Tibial artery (tissue), 4 donors: ENCODE results near the gene POR.

Experiments used
- DNase-seq, 2 donors: peaks; one replicate each; pipeline ENCODE4 v3.0.0-alpha.2; 2019
- H3K27ac ChIP-seq, 2 donors: fragments of 200-600 bp; sonication (generic) in 1 of 2; 1 replicate in 1 of 2; 2 replicates in 1 of 2; pipeline ENCODE4 v1.5.1; 2018 to 2019; ENCODE audit warnings: mild to moderate bottlenecking in 1 of 2
- H3K27me3 ChIP-seq, 2 donors: fragments of 200-600 bp; sonication (generic) in 1 of 2; one replicate each; pipeline versions ENCODE4 v1.5.1 to v1.6.0; 2016 to 2019
- H3K36me3 ChIP-seq, 3 donors: fragments of 200-600 bp; sonication (generic) in 2 of 3; one replicate each; pipeline ENCODE4 v1.5.1; 2016 to 2019; ENCODE audit warnings: mild to moderate bottlenecking in 2 of 3
- H3K4me1 ChIP-seq, 4 donors: fragments of 200-600 bp; sonication (generic) in 2 of 4; 1 replicate in 3 of 4; 2 replicates in 1 of 4; pipeline ENCODE4 v1.5.1; 2016 to 2019
- H3K4me3 ChIP-seq, 2 donors: fragments of 200-600 bp; sonication (generic) in 1 of 2; 1 replicate in 1 of 2; 2 replicates in 1 of 2; pipeline ENCODE4 v1.5.1; 2018 to 2019; ENCODE audit warnings: mild to moderate bottlenecking in 2 of 2
- H3K9me3 ChIP-seq, 3 donors: fragments of 200-600 bp; sonication (generic) in 1 of 3; one replicate each; pipeline ENCODE4 v1.5.1; 2016 to 2019
- intact Hi-C: fragments of 100-400 bp; cut with DNase I; formaldehyde crosslinking; loops from one replicate; pipeline ENCODE4 v1.15.0; 2023; ENCODE audit warnings: low total_unique reads
- TF ChIP-seq, protein P1 (sequence below), 2 experiments: fragments of 200-600 bp in 1 of 2; fragments of 450-650 bp in 1 of 2; IDR thresholded peaks; one replicate each; pipeline ENCODE4 v1.5.1; 2017 to 2019; ENCODE audit warnings: antibody characterized with exemption in 2 of 2, mild to moderate bottlenecking in 1 of 2, moderate library complexity in 1 of 2

POR gene

DNA sequence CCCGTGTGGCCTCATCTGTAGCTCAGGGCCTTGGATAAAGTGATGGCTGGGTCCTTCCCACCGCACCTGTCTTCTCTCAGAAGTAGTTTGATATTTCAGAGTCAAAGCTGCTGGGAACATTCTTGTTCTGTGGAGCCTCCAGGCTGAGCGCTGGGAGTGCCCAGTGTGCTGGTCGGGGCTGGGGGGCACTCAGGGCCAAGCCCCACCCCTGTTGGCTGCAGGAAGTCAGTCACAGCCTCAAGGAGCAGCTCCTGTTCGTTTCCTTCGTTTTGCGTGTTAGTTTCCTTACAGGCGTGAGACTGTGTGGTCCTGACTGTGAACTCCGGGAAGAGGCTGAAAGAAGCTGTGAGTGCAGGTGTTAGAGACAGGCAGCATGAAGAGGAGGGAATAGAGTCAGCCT is 33.2 kb downstream of the POR start:
- peaks cover 0 to 16% (median 4%) of the 10 kb centered on the region in 3 donors for H3K36me3 ChIP-seq
- no peak overlapping the region for H3K27ac ChIP-seq
- no peaks in the 10 kb centered on the region for H3K27me3 ChIP-seq
- no peak overlapping the region for H3K4me3 ChIP-seq
- intact Hi-C loops: no loop called here
- TF ChIP-seq, protein P1, sequence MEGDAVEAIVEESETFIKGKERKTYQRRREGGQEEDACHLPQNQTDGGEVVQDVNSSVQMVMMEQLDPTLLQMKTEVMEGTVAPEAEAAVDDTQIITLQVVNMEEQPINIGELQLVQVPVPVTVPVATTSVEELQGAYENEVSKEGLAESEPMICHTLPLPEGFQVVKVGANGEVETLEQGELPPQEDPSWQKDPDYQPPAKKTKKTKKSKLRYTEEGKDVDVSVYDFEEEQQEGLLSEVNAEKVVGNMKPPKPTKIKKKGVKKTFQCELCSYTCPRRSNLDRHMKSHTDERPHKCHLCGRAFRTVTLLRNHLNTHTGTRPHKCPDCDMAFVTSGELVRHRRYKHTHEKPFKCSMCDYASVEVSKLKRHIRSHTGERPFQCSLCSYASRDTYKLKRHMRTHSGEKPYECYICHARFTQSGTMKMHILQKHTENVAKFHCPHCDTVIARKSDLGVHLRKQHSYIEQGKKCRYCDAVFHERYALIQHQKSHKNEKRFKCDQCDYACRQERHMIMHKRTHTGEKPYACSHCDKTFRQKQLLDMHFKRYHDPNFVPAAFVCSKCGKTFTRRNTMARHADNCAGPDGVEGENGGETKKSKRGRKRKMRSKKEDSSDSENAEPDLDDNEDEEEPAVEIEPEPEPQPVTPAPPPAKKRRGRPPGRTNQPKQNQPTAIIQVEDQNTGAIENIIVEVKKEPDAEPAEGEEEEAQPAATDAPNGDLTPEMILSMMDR (IDR thresholded peaks at IDR 0.05): no peak
- no peaks in the 10 kb centered on the region for H3K9me3 ChIP-seq
- H3K4me1 ChIP-seq: peaks cover 0 to 24% (median 8%) of the 10 kb centered on the region in 4 donors
- no peak for DNase-seq

DNA sequence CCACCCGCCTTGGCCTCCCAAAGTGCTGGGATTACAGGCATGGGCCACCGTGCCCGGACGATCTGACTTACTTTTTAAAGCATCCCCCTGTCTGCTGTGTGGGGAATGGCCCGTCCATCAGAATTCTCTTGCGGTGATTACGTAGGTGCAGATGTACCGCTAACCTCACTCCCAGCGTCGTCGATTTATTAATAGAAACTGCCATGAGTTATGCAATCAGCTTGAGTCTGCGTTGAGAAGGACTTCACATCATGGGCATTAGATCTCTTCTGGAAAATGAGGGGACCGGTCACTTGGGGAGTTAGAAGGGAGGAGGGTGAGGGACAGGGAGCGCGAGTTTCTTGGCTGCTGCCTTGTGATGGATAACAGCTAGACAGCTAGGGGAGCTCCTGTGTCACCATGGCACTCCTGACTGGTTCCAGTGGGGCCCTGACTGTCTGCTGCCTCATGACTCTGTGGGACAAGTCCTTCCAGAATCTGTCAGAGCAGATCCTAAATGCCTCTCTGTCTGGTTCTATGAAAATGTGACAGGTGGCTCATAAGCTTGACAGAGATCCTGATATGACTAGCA is 35.2 kb downstream of the POR start:
- peaks cover 0 to 19% (median 7%) of the 10 kb centered on the region in 4 donors for H3K4me1 ChIP-seq
- no peaks in the 10 kb centered on the region for H3K9me3 ChIP-seq
- no peak overlapping the region for H3K27ac ChIP-seq
- intact Hi-C loops: no loop called here
- H3K27me3 ChIP-seq: no peaks in the 10 kb centered on the region
- H3K36me3 ChIP-seq: peaks cover 15 to 35% (median 20%) of the 10 kb centered on the region in 3 donors
- no peak for DNase-seq
- TF ChIP-seq, protein P1 (IDR thresholded peaks at IDR 0.05): peak in 1 of 2 experiments; percentile 11
- no peak overlapping the region for H3K4me3 ChIP-seq

DNA sequence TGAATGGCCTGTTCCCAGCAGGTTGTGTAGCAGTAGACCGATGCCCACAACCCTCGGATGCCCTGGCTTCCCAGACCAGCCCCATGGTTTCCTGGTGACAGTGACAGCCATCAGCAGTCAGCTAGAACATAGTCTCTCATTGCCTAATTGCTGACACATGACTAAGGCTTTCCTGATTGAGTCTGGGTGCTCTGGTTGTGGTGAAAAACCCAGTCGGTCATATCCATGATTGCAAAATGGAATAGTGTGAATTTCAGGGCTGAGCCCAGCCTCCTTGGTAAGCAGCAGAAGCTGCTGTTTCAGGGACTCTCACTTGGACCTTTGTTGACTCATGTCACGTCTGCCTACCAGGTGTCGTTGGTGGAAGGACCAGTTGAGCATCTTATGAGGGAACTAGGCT is 36.6 kb downstream of the POR start:
- Histone ChIP-seq H3K36me3 (peaks cover 28 to 45% (median 30%) of the 10 kb centered on the region in 3 donors), H3K27me3 (no peaks in the 10 kb centered on the region), H3K9me3 (no peaks in the 10 kb centered on the region), H3K4me3 (no peak overlapping the region), H3K27ac (no peak overlapping the region), H3K4me1 (peaks cover 0 to 19% (median 7%) of the 10 kb centered on the region in 4 donors)
- DNase-seq: no peak
- TF ChIP-seq, protein P1 (IDR thresholded peaks at IDR 0.05): no peak
- intact Hi-C loops: no loop called here

DNA sequence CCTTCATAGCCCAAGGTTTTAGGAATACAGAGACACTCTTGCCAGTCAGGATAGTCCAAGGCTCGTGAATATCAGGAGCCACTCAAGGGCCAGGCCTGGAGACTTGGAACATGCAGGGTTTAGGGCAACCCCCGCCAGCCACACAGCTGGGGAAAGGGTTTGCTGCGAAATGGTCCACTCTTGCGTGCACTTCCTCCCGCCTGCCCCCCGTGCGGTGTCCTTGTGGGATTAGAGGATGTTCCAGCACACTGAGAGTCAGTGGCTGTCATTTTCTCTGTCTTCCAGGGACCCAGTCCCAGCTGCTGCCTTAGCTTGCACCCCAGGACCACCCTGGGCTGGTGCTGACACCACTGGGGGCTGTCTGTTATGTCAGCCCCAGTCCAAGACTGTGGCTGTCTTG is 38.5 kb downstream of the POR start:
- no peaks in the 10 kb centered on the region for H3K27me3 ChIP-seq
- no peaks in the 10 kb centered on the region for H3K9me3 ChIP-seq
- intact Hi-C loops: no loop called here
- no peak overlapping the region for H3K27ac ChIP-seq
- peaks cover 29 to 51% (median 45%) of the 10 kb centered on the region in 3 donors for H3K36me3 ChIP-seq
- peaks cover 0 to 19% (median 7%) of the 10 kb centered on the region in 4 donors for H3K4me1 ChIP-seq
- DNase-seq: no peak
- TF ChIP-seq, protein P1 (IDR thresholded peaks at IDR 0.05): no peak
- H3K4me3 ChIP-seq: no peak overlapping the region

DNA sequence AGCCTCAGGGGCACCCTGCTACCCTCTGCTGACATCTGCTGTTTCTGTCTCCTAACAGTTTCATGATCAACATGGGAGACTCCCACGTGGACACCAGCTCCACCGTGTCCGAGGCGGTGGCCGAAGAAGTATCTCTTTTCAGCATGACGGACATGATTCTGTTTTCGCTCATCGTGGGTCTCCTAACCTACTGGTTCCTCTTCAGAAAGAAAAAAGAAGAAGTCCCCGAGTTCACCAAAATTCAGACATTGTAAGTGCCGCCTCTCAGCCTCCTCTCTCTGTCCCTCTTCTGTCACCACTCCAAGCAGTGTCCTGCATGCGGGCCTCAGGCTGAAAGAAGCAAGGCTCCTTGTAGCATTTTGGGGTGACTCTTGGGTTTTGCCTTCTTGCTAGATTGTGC is 39.0 kb downstream of the POR start:
- Histone ChIP-seq H3K36me3 (peaks cover 29 to 53% (median 45%) of the 10 kb centered on the region in 3 donors), H3K27me3 (no peaks in the 10 kb centered on the region), H3K27ac (no peak overlapping the region), H3K4me1 (peaks cover 0 to 19% (median 7%) of the 10 kb centered on the region in 4 donors), H3K4me3 (no peak overlapping the region), H3K9me3 (no peaks in the 10 kb centered on the region)
- DNase-seq: no peak
- intact Hi-C loops: no loop called here
- TF ChIP-seq, protein P1 (IDR thresholded peaks at IDR 0.05): no peak
